NCI-H526 treated with DMSO at 0.1 percent for 48 hours (cell line): ENCODE measurements around the gene PPP1R1B.

ENCODE experiments used
- DNase-seq: peaks from one replicate; lab custom pipeline; 2025; lab: John Stamatoyannopoulos, UW

PPP1R1B gene

GRCh38 chr17:39653662-39654331 lies 27.0 kb downstream of the PPP1R1B start:
- DNase-seq, result no peak

DNA sequence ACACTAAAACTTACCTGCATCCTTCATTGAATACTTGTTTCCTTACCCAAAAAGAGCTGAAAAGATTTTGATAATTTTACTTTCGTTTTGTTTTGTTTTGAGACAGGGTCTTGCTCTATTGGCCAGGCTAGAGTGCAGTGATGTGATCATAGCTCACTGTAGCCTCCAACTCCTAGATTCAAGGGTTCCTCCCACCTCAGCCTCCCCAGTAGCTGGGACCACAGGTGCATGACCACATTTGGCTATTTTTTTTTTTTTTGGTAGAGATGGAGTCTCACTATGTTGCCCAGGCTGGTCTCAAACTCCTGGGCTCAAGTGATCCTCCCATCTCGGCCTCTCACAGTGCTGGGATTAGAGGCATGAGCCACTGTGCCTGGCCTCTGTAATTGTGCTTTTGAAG lies 28.4 kb downstream of the PPP1R1B start:
- DNase-seq, result no peak

GRCh38 chr17:39658346-39658745 lies 31.6 kb downstream of the PPP1R1B start:
- DNase-seq, result no peak

- DNase-seq, result no peak
These were observed 32.0 kb downstream of the PPP1R1B start for GRCh38 chr17:39658760-39659159.

- no peak for DNase-seq
These were observed 32.7 kb downstream of the PPP1R1B start for GRCh38 chr17:39659279-39660010.

- no peak for DNase-seq
These were observed 33.2 kb downstream of the PPP1R1B start for GRCh38 chr17:39660011-39660360.

DNA sequence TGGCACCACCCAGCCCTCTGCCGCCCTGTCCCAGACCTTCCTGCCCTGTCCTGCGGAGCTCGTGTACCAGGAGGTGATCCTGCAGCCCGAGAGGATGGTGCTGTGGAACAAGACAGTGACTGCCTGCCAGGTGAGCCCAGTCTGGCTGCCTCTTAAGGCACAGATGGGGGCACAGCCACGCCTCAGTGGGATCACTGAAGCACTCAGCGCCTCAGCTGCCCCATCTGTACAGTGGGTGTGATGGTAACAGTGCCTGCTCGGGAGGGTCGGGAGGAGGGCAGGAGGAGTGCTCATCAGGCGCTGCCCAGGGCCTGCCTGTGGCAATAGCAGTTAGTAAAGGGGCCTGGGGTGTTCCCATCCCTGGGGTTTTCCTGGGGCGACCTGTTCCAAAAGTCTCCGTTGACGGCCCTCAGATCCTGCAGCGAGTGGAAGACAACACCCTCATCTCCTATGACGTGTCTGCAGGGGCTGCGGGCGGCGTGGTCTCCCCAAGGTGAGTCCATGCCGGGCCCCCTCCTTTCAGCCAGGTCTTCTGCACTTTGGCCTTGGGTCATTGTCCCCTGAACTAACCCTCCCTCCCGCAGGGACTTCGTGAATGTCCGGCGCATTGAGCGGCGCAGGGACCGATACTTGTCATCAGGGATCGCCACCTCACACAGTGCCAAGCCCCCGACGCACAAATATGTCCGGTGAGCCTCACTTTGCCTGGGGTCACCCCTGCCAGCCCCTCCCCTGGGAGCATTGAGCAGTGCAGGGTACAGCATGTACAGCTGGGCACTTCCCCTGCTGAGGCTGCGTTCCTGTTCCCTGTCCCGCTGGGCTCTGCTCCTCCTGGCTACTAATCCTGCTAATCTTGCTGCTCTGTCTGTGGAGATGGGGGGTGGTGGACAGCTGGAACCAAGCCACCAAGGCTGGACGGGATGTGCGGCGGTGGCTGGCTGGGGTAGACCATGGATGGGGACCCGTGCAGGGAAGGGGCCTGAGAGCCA lies 33.9 kb downstream of the PPP1R1B start:
- no peak for DNase-seq

DNA sequence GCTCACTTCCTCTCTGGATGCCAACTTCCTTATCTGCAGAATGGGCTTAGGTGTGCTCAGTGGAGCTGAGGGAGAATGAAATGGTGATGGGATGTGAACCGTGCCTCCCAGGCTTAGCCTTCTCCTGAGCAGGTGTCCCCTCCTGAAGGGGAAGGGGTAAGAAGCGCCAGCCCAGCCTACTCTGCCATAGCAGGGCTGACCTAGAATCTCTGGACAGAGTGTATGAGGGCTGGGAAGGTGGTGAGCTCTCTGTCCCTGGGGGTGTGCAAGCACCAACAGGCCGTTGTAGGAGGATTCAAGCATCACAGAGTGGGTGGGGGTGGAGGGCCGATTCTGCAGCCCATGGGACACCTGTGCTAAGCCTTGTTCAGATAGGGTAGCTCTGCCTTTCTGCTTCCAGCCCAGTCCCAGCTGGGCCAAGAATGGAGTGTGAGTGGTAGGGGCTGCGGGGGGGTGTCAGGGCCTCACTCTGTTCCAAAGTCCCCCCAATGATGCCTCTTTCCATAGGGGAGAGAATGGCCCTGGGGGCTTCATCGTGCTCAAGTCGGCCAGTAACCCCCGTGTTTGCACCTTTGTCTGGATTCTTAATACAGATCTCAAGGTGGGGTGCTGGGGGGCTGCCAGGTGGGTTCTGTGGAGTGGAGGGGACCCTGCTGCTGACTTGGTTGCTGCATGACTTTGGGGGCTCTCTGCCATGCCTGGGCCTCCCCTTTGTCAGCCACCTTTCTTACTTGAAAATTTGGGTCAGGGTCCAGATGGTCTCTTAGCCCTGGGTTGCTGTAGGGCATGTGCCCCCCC lies 35.2 kb downstream of the PPP1R1B start:
- no peak for DNase-seq

- DNase-seq, result no peak
These were observed 36.0 kb downstream of the PPP1R1B start for GRCh38 chr17:39662551-39663339.

DNA sequence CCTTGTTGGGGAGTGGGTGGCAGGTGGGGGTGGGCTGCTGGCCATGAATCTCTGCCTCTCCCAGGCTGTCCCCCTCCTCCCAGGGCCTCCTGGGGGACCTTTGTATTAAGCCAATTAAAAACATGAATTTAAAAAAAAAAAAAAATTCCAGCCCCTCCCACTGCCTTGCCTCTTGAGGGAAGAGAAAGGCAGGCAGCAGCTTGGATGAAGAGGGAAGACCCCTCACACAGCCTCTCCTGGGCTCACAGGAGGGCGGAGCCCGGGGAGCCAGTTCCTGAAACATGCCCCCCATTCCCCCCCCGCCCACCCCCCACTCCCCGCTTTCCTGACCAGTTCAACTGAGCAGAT lies 36.6 kb downstream of the PPP1R1B start:
- DNase-seq, result no peak

DNA sequence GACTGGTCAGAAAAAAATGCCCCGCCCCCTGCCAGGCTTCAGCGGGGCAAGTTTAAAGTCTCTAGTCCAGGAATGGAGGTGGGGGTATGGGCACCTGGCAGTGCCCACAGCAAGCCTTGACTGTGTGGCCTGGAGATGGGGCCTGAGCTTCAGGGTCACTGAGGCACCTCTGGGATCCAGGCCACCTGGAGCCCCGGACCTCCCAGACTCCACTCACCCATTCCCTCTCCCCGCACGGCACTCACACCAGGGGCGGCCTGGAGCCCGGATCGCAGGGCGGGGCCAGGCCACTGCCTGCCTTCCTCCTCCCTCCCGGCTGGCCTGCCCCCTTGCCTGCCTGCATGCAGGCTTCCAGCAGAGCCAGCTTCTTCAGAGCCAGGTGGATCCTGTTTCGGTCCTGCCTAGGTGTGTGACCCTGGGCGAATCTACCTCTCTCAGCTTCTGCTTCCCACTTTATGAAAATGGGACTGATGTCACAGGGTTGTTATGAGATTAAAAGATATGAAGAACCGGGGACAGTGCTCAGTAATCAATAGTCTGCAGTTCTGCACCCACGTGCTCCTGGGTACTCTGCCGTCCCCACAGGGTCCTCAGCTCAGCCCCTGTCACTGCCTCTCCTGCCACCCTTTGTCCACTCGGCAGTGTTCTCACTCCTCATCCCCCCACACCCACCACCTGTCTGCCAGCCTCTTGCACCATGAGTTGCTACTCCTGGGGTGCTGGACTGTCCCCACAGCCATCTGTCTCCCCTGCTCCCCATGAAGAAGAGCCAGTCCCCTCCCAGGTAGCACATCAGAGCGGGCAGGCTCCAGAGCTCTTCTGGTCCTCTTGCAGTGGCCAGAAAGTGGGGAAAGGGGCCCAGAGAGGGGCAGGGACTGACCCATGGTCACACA lies 37.2 kb downstream of the PPP1R1B start:
- no peak for DNase-seq

- no peak for DNase-seq
These were observed 38.1 kb downstream of the PPP1R1B start, which contains the start of gene TCAP for GRCh38 chr17:39664581-39665561. TCAP (plus strand) TSS chr17:39665349; CDS start chr17:39665360, 11 bp downstream.

DNA sequence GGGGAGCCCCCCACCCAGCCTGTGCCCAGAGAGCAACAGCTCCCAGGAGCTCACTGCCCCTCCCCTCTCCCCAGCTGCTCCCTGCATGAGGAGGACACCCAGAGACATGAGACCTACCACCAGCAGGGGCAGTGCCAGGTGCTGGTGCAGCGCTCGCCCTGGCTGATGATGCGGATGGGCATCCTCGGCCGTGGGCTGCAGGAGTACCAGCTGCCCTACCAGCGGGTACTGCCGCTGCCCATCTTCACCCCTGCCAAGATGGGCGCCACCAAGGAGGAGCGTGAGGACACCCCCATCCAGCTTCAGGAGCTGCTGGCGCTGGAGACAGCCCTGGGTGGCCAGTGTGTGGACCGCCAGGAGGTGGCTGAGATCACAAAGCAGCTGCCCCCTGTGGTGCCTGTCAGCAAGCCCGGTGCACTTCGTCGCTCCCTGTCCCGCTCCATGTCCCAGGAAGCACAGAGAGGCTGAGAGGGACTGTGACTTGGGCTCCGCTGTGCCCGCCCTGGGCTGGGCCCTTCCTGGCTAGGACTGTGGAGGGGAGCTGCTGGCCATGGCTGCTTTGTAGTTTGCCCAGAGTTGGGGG lies 39.0 kb downstream of the PPP1R1B start:
- no peak for DNase-seq

DNA sequence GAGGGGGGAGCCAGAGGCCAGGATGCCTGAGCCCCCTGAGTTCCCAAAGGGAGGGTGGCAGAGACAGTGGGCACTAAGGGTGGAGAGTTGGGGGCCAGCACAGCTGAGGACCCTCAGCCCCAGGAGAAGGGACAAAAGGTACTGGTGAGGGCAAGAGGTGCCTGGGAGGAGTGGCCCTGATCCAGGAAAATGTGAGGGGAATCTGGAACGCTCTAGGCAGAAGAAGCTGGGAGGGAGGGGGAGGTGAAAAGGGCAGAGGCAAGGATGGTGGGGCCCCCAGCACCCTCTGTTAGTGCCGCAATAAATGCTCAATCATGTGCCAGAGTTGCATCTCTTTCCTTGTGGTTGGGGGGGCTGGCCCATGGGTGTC lies 39.5 kb downstream of the PPP1R1B start:
- no peak for DNase-seq

GRCh38 chr17:39666601-39667261 lies 40.0 kb downstream of the PPP1R1B start:
- no peak for DNase-seq

DNA sequence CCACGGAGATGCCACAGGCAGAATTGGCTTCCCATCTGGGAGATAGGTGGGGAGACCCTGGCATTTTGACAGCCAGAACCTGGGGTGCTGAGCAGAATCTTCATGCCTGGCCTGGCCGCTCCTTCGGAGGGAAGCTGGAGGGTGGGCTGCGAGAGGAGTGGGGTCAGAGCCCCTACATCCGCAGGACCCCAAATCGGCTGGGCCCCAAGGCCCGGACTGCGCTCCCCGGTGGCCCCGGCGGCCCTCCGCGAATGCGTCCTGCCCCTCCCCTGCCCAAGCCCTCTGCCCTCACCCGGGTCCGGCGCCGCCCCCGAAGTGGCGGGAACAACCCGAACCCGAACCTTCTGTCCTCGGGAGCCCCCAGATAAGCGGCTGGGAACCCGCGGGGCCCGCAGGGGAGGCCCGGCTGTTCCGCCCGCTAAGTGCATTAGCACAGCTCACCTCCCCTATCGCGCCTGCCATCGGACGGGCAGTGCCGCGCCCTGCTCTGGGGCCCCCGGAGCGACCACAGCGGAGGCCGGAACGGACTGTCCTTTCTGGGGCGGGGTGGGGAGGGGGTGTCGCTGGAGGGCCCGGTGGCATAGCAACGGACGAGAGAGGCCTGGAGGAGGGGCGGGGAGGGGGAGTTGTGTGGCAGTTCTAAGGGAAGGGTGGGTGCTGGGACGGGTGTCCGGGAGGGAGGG lies 40.7 kb downstream of the PPP1R1B start:
- no peak for DNase-seq
